ENCODE results near the gene ATRIP.

Gene ATRIP

GRCh38 chr3:48429317-48429959 lies 17.1 kb upstream of the ATRIP start:
- ChIA-PET POLR2A (no interaction called here), CTCF (interaction anchor here (3.3 to 17.0 kb wide), 4 partner anchors 7 to 157 kb away, joined by 16 to 948 read pairs (median 413); partner anchors contain the start of genes CCDC51 and TMA7)
- peak overlapping the region; percentile 68 for H3K4me3 ChIP-seq (ENCODE audit: low read depth, low read length)
- no peak for DNase-seq (ENCODE audit: low read depth, low spot score)
- TF ChIP-seq, protein P1, sequence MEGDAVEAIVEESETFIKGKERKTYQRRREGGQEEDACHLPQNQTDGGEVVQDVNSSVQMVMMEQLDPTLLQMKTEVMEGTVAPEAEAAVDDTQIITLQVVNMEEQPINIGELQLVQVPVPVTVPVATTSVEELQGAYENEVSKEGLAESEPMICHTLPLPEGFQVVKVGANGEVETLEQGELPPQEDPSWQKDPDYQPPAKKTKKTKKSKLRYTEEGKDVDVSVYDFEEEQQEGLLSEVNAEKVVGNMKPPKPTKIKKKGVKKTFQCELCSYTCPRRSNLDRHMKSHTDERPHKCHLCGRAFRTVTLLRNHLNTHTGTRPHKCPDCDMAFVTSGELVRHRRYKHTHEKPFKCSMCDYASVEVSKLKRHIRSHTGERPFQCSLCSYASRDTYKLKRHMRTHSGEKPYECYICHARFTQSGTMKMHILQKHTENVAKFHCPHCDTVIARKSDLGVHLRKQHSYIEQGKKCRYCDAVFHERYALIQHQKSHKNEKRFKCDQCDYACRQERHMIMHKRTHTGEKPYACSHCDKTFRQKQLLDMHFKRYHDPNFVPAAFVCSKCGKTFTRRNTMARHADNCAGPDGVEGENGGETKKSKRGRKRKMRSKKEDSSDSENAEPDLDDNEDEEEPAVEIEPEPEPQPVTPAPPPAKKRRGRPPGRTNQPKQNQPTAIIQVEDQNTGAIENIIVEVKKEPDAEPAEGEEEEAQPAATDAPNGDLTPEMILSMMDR (IDR thresholded peaks at IDR 0.05; ENCODE audit: insufficient read depth, low read length, missing control alignments): no peak

- ChIA-PET POLR2A (no interaction called here), CTCF (interaction anchor here (0.6 to 17.0 kb wide), 5 partner anchors 9 to 237 kb away, joined by 3 to 948 read pairs (median 16); partner anchors contain the start of genes CCDC51 and TMA7)
- TF ChIP-seq, protein P1 (IDR thresholded peaks at IDR 0.05; ENCODE audit: insufficient read depth, low read length, missing control alignments): no peak
- no peak for DNase-seq (ENCODE audit: low read depth, low spot score)
- H3K4me3 ChIP-seq (ENCODE audit: low read depth, low read length): peak within 1 kb of the TSS; percentile 68
These were observed 16.4 kb upstream of the ATRIP start, which contains the start of gene PLXNB1 for GRCh38 chr3:48429960-48430707. Gene PLXNB1 (minus strand): TSS chr3:48430086. CDS start chr3:48424611, 5,475 bp downstream.

DNA sequence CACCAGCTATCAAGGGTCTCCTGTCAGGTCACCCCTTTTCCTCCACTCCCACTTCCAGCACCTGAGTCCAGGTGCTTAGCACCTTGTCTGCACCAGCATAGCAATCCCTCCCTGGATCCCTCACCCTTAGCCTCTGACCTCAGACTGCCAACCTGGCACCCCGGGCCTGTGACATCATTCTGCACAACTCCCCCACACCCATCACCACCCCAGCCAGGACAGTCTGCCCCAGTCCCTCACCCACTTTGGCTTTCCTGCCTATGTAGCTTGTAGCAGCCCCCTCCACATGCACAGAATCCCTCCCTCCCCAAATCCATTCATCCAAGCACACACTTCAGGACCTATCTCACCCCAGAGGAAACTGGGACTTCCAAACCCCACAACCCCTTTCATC lies 15.8 kb upstream of the ATRIP start:
- ChIA-PET POLR2A (no interaction called here), CTCF (interaction anchor here (0.6 to 17.0 kb wide), 6 partner anchors 9 to 238 kb away, joined by 3 to 948 read pairs (median 11); partner anchors contain the start of genes CCDC51 and TMA7)
- DNase-seq (ENCODE audit: low read depth, low spot score): no peak
- no peak overlapping the region for H3K4me3 ChIP-seq (ENCODE audit: low read depth, low read length)
- TF ChIP-seq, protein P1 (IDR thresholded peaks at IDR 0.05; ENCODE audit: insufficient read depth, low read length, missing control alignments): no peak

DNA sequence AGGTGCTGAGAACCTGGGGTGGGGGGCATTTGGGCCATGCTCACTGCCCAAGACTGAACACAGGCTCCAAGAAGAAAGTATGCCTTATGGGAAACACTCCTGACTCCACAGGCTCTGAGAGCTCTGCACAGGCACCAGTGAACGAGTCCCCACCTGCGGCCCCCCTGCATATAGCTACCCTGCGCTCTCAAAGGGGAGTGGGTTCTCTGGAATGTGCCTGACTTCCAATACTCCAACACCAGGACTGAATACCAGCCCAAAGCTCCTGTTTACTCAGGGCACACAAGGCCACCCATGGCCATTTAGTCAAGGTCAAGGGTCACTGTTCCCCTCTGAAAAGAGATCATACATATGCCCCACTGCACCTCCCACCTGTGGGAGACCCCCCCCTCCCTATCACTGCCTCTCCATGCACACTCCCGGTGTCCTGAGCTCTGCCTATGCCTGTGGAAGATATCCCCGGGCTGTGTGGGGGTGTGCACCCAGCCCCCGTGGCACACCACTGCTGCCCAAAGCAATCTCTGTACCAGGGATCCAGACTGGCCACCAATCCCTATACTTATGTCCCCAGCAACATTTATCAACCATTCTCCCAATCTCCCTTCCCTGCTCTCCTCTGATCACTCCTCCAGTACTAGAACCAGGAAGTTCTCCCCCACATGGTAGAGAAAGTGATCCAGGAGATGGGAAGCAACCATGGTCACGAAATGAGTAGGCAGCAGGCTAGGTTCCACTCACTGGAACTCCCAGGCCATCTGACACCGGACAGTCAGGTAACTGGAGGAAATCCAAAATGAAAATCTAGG lies 15.1 kb upstream of the ATRIP start:
- POLR2A ChIA-PET: no interaction called here
- DNase-seq (ENCODE audit: low read depth, low spot score): no peak
- TF ChIP-seq, protein P1 (IDR thresholded peaks at IDR 0.05; ENCODE audit: insufficient read depth, low read length, missing control alignments): no peak
- no peak overlapping the region for H3K4me3 ChIP-seq (ENCODE audit: low read depth, low read length)
- CTCF ChIA-PET: interaction anchor here (1.1 to 17.0 kb wide), 9 partner anchors 8 to 238 kb away, joined by 3 to 948 read pairs (median 16); partner anchors contain the start of genes ATRIP, CCDC51 and TMA7

- ChIA-PET CTCF (interaction anchor here (0.8 to 17.0 kb wide), 13 partner anchors 10 to 246 kb away, joined by 3 to 948 read pairs (median 6); partner anchors contain the start of gene ATRIP), POLR2A (no interaction called here)
- TF ChIP-seq, protein P1 (IDR thresholded peaks at IDR 0.05; ENCODE audit: insufficient read depth, low read length, missing control alignments): no peak
- no peak overlapping the region for H3K4me3 ChIP-seq (ENCODE audit: low read depth, low read length)
- no peak for DNase-seq (ENCODE audit: low read depth, low spot score)
These were observed 13.8 kb upstream of the ATRIP start for GRCh38 chr3:48432411-48433371.
